Suprapubic skin (tissue), 3 donors: Measurements from ENCODE around the gene SFT2D1.

Experiments
- CTCF ChIP-seq, 2 donors: fragments of 200-600 bp in 1 of 2; fragments of 450-650 bp in 1 of 2; sonication (generic) in 1 of 2; IDR thresholded peaks; one replicate each; pipeline ENCODE4 v1.5.1; 2016 to 2019; ENCODE audit warnings: antibody characterized with exemption in 2 of 2, mild to moderate bottlenecking in 1 of 2, moderate library complexity in 1 of 2
- EP300 ChIP-seq: sonication (generic); formaldehyde crosslinking; IDR thresholded peaks from one replicate; pipeline ENCODE4 v1.6.1; 2017; ENCODE audit warnings: antibody characterized with exemption
- POLR2A ChIP-seq, 2 donors: fragments of 450-650 bp; IDR thresholded peaks; one replicate each; pipeline ENCODE4 v1.6.1; 2017; ENCODE audit warnings: antibody characterized with exemption in 2 of 2, mild to moderate bottlenecking in 2 of 2, moderate library complexity in 2 of 2

DNA sequence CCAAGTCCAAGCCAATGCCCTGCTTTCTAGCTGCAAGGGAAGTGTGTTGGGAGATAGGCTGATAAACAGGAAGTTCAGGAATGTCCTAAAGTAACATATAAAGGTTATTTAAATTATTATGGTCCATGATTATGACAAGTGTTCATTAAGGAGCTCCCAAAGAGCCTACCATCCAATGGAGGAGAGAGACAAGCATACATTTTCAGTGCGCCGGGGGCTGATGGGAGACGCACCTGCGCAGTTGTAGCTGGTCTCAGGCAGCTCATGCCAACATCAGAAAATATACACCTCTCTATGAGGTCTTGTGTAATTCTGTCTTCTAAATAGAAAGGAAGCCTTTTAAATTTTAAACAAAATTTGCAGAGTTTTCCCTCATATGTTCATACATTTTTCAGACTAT is 12.6 kb upstream of the SFT2D1 start:
- TF ChIP-seq CTCF (IDR thresholded peaks at IDR 0.05) (no peak), POLR2A (IDR thresholded peaks at IDR 0.05) (no peak), EP300 (no peak)
